Activated naive CD4-positive, alpha-beta T cell (primary cell): ENCODE measurements around the gene SRP14.
A peak's percentile ranks its signal among the peaks of the same experiment; 100 is the strongest.
"Not testable (repeated sequence)": the region's sequence is repeated elsewhere in the genome, so short reads cannot be mapped to it uniquely, and the experiment has no call there.

Experiments used
- DNase-seq, 4 experiments: peaks; one replicate each; lab custom pipeline; 2025; lab: John Stamatoyannopoulos, UW

SRP14 gene

DNA sequence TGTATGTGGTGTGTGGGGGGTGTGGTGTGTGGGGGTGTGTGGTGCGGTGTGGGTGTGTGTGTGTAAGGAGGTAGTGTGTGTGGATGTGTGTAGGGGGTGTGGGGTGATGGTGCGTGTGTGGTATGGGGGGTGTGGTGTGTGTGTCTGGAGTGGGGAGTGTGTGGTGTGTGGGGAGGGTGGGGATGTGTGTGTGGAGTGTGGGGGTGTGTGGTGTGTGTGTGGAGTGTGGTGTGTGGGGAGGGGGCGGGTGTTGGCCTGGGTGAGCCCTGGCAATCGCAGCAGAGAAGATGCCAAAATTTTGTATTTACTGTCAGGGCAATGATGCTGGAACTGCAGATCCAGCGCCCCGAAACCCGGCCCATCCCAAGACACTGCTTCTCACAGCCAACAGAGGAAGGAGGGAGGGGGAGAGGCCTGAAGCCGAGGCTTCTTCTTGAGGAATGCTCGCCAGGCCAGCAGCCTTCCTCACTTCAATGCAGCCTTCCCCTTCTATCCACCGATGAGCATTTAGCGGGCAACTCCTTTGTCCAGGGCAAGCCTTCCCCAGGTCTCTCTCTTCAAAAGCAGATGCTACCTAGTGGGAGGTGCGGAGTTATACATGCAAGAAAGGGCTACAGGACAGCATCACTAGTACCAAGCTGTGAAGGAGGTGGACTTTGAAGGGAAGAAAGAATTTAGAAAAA is 11.9 kb upstream of the SRP14 start:
- DNase-seq = no peak

DNA sequence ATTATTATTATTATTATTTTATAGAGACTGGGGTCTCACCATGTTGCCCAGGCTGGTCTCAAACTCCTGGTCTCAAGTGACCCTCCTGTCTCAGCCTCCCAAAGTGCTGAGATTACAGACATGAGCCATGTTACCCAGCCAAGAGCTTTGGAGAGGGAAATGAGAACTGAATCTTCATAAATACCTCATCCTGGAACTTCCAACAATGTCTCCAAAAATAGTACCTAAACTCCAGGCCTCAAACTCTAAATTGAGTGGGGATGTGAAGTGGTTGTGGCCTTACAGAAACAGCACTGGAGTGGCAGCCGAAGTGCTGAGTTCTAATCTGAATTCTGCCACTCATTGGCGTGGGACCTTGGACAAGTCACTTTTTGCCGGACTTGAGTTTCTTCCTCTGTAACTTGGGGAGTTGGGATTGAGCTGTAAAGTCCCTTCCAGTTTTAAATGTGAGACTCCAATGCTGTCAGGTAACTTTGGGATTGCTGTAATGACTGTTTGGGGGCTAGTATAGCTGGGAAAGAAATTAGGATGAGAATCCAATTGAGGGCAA is 10.0 kb upstream of the SRP14 start:
- no peak for DNase-seq

DNA sequence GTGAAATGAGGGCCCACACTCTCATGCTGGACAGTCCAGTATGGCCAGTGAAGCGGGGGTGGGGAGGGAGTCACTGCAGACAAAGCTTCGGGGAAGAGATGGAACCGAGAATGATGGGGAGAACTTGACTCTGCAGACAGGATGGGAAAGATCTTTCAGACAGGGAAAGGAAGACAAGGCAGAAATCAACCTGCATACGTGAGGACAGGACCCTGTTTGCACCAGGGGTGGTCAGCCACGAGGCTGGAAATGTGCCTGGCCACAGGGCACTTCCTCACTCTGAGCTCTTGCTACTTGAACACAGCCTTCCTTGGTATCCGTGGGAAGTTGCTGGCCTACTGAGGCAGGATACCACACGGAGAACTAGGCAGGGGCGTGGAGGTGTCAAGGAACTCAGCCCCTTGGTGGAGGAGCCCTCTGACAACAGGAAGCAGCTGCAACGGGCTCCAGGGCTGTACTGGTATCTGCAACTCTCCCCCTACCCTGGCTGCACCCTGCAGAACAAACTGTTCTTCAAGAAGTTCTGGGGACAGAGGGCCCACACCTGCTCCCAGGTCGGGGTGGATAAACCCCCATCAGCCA is 9.3 kb upstream of the SRP14 start:
- DNase-seq = no peak

DNA sequence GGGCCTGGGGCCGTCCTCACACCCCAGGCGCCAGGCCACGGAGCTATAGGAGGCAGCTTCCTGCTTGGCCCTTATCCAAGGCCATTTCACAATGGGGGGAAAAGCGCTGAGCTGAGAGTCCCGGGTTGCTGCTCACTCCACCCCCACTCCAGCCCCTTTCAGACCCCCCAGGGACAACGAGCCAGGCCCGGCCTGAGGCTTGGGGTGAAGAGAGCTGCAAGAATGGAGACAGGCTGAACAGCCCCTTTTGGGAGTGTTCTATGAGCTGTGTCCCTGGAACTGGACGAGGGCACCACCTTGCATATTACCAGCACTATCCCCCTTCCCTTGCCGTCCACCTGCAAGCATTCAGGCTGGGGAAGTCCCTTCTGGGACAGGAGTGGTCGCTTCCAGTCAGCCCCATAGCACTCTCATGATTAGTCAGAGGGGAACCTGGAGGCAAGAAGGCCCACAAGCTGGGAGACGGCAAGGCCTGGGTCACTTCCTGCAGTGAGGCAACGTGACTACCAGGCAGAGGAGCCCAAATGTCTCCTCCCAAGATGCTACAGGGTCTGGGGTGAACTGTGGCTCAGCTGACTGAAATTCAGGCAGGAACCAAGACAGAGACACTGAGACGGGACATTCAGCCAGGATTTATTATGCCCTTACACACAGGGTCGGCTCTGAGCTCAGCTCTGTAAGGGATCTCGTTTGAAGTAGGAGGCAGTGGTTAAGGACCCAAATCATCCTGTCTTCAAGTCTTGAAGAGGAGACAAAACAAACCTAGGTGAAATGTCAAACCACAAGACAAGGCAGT is 8.6 kb upstream of the SRP14 start:
- peak in 1 of 4 experiments; percentile 18 for DNase-seq

DNA sequence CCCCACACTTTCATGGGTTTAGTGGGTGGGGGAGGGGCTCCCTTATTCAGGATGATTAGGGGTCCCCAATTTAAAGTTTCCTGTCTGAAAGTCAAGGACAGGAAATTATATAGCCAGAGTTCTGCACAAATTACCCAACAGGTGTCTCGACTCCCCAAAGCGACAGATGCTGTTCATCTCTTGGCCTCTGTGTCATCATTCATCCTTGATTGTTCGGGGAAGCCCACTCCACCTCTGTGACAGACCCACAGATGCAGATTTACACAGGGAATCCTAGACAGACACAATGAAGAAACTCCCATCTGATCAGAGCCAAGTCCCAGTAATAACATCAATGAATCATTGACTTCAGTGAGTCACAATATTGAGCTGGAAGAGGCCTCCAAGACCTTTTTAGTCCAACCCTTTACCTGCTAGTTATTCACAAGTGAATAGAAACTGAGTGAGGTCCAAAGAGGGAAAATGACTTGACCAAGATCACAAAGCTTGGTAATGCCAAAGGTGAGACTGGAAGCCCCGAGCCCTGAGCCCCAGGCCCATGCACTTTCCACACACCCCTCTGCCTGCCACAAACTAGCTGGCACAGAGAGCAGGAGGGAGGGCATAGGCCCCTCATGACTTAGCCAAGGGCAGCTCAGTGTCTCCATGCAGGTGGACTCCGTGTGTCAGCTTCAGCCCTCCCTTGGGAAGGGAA is 7.9 kb upstream of the SRP14 start:
- DNase-seq = no peak

DNA sequence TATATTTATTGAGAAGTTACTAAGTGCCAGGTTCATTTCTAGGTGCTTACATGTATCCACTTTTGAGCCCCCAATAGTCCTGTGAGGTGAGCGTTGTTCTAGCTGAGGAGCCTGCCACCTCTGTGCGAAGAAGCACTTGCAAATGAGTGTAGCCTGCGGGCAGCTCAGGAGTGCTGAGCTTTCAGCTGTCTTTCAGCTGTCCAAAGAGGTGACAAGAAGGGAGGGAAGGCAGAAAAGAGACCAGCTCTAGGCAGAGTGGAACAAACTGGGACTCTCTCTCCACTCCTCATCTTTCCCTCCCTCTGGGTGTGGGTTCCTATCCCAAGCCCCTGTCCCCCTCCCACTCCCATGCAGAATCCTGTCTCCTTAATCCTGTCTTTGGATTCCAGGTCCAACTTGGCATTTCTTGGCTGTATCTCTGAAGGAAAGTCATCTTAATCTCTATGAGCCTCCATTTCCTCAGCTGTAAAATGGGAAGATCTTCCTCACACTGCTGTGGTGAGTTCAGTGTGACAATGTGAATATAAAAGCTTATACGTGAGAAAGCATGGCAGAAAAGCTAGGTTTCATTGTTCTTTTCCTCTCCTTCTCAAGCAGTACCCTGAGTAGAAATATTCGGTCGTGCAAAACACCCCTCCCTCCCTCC is 6.7 kb upstream of the SRP14 start:
- DNase-seq = no peak

DNA sequence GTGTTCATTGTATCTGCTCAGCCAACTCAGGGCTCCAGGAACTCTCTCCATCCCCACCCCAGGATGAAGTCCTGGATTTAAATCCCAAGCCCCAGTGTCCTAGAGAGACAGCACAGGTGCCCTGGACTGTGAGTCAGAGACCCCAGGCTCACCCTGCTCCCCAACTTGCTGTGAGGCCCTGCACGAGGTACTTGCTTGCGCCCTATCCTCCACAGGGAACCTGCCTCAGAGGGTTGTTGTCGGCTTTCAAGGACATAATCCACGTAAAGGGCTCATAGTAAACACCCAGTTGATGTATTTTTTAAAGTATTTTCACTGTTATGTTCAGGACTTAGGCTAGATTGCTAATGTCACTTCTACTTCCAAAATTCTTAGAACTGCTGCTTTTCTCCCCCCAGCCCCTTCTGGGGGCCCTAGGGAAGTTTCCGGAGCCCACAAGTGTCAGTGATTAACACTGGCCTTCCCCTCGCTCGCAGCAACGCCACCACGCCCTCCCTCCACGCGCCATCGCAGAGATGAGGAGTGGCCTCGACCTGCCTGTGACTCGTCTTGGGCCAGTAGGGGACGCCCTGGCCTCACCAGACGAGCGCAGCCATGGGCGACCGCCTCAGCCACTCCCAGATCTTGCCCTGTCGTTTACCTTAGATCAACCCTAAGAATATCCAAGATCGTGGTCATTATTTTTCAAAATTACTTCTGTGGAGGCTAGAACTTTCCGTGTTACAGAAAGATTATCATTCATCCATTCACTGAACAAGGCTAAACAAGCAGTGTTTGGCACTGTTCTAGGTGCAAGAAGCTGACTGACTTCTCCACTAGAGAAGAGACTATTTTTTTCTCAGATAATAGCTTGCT is 6.0 kb upstream of the SRP14 start:
- DNase-seq = peak; percentile 64 to 73 (median 69)

DNA sequence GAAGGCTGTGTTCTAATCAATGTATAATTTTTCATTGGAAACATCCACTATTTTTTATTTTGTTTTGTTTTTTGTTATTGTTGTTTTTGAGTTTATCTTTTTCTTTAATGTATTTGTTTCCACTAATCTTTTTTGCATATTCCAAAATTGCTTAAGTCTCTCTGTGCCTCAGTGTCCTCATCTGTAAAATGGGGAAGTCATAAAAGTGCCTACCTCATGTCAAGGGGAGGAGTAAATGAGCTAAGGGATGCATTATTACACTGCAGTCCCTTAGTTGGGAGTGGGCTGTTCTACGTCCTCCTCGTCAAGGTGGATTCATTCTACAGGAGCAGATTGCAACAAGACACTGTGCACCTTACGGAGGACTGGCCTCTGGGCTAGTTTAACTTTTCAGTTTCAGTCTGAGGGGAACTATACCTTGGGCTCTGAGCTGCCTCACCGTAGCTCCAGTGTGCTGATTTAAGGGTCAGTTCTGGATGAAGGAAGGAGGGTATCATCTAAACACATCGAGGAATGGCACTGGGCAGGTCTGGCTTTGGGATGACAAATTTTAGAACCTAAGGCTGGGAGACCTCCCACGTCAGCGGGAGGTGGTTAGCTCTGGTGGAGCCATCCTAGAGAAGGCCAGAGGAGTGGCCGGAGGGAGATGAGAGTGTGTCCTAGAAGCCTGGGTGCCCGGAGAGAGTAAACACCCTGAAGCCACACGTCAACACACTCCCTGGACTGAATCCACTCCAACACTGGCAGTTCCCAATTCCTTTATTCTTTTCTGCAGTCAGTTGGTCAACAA is 5.1 kb upstream of the SRP14 start:
- DNase-seq = no peak

DNA sequence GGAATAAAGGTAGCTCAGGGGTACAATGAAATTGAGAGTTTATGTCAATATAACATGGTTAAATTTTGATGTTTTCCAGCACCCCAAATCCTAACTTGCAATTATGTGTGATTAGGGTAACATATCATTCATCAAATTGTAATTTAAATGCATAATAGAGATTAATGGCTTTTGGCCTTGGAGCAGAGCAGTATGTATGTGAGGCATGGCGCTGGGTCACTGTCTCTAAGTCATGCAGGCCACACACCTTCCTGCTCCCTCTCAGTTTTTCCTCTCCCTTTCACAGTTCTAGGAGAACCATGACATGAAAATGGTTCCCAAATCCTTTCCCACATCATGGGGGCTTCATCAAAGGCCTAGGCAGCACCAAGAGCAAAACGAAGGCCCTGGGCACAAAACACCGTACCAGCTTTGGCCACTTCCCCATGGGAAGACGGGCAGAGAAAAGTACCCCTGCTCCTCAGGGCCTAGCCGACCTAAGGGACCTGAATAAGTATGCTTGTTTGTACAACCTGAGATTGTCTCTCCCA is 3.9 kb upstream of the SRP14 start:
- DNase-seq = no peak

DNA sequence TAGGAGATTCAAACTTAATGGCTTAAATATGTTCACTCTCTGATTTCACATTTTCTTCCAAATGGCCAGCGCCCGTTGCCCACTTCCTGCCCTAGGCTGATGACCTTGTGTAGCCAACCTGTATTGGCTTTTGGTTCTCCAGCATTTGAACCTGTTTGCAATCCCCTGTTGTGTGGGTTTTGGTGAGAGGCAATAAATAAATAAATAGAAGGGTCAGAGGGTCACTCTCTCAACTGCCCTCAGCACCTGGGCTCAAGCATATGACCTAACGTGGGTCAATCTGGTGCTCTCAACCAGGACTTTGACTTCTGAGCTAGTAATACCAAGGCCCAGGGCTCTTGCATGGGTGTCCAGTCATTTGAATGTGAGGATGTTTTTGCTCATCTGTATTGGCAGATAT is 1.8 kb upstream of the SRP14 start:
- DNase-seq = no peak

DNA sequence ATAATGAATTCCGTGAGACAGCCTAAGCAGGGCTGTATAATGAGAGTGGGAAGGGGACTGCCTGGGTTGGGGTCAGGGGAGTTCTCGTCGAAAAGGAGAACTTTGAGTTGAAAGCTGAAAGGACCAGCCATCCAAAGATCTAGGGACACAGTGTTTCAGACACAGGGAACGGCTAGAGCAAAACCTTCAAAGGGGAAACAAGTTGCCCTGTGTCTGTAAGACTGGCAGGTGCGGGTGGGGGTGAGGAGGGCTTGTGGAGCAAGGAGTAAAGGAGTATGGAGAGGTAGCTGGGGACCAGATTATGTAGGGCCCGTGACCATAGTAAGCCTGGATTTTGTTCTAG is 1.3 kb upstream of the SRP14 start:
- DNase-seq = no peak

DNA sequence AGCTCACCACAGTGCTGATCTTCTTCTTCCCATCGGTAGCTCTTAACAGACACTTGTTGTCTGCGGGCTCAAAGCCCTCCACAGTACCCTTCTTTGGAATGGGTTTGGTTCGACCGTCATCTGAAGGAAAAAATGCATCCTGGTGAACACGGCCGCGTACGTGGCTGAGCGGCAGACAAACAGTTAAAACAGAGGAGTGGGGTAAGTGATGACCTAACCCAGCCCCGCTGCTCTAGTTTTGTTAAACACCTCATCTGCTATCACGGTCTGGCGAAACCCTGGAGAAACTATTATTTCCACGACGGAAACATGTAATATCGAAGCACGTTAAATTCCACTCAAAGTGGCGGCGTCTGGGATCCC is 725 bp downstream of the SRP14 start:
- no peak for DNase-seq

DNA sequence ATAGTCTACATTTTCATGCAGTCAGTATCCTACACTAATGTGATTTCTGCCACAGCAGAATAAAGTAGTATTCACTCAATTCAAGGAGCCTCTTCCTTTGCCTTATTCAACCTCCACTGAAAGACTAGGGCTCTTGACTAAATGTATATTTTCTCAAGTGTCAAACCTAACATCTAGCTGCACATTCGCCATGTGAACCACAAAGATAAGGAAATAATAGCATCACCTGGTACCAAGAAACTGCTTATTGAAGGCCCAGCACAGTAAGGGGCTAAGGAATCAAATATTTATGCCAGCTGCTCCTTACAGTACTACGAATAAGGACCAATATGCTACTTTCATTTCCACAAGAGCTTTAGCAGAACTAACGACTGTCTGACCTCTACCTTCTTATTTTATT is 1.3 kb downstream of the SRP14 start:
- no peak for DNase-seq

DNA sequence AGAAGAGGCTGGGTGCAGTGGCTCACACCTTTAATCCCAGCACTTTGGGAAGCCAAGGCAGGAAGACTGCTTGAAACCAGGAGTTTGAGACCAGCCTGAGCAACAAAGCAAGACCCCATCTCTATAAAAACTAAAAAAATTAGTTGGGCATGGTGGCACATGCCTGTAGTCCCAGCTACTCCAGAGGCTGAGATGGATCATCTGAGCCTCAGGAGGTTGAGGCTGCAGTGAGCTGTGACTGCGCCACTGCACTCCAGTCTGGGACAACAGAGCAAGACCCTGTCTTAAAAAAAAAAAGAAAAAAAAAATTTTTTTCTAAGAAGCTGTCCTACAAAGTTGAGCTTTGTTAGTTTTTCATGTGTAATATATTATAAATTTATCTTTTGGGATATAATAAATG is 3.8 kb downstream of the SRP14 start:
- not testable (repeated sequence) for DNase-seq

DNA sequence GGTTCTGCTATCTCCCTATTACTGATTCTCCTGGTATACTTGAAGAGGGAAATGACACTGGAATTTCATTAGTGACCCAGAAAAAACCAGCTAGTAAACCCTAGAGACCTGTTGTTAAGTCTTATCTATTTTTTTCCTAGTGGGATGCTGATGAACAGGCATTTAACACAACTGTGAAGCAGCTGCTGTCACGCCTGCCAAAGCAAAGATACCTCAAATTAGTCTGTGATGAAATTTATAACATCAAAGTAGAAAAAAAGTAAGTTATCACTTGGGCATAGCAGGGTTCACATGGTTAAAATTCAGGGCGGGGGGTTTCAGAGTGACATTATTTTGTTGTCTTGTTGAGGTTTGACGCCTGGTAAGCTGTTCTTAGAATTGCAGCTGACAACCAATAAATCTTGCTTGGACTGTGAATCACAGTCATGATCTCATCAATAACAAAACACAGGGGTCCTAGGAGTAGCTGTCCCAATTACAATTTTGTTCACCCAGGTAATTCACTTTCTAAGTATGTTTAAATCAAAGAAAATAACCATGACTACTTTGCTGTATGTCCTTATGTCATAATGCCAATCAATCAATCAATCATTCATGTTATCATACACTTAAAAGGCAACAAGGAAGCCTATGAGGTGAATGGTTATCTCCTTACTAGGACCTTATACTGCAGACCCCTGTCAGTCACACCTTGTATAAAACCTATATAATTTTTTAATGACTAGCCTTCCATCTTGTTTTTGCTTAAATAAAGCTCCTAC is 4.6 kb downstream of the SRP14 start:
- DNase-seq = no peak

DNA sequence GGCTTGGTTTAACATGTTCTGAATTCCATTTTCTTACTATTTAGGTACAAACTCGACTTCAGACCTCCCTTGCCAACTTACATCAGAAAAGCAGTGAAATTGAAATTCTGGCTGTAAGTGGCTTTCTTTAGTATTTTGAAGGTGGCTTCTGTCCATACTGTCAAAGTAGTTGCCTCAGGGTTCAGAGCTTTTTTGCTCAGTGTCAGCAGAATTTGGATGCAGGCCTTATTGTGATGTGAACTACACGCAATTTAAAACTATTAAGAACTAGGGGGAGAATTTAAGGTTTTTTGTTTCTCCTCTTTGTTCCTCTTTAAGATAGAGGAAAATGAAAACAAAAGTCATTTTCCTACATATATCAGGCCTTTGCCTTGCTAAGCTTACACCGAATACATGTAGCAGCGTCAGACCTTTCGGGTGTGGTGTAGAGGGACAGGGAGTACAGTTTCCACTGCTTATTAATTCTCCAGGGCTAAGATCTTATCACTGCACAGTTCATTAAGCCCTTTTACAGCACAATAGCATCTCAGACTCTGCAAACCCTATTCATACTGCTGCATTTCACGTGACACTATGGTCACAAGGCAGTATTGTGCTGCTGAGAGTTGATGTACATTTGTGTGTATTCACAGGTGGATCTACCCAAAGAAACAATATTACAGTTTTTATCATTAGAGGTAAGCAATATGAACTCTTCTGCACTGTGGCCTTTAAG is 6.7 kb downstream of the SRP14 start:
- no peak for DNase-seq

DNA sequence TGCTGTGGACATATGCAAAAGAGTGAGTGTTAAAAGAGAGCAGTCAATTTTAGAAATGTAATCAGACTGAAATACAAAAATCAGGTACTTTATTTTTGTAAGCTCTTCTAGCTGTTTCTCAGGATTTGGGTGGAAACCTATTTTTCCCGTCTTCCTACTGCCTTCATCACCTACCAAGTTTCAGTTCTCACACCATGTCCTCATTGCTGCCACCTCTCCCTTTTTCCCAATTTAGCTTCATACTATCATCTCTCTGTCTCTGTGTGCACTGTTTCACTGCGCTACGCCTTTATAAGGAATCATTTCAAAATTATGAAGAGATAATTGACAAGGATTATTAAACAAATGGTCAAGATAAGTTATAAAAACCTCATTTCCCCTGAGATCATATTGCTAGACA is 7.7 kb downstream of the SRP14 start:
- DNase-seq = no peak
